GM19372 (cell line): ENCODE data around the gene BLOC1S5.

Source experiments
- ATAC-seq: cut with Tn5 transposase; IDR thresholded peaks from one replicate; pipeline ENCODE4 v1.9.1; 2021; ENCODE audit warnings: mild to moderate bottlenecking, low read depth, moderate library complexity; ENCODE audit not compliant: unreplicated experiment

The BLOC1S5 gene

GRCh38 chr6:8082954-8083858, 19.0 kb upstream of the BLOC1S5 start:
- no peak for ATAC-seq

- no peak for ATAC-seq
Measured at GRCh38 chr6:8082572-8082953, 18.4 kb upstream of the BLOC1S5 start.

- ATAC-seq: no peak
Measured at GRCh38 chr6:8080362-8081151, 16.4 kb upstream of the BLOC1S5 start.

GRCh38 chr6:8079126-8079525, 14.9 kb upstream of the BLOC1S5 start:
- no peak for ATAC-seq

- no peak for ATAC-seq
Measured at GRCh38 chr6:8077991-8078390, 13.8 kb upstream of the BLOC1S5 start.

GRCh38 chr6:8075704-8076103, 11.5 kb upstream of the BLOC1S5 start:
- ATAC-seq: no peak

GRCh38 chr6:8075185-8075584, 11.0 kb upstream of the BLOC1S5 start:
- ATAC-seq: no peak

GRCh38 chr6:8074213-8074612, 10.0 kb upstream of the BLOC1S5 start:
- ATAC-seq: no peak

- no peak for ATAC-seq
Measured at GRCh38 chr6:8073758-8074157, 9.6 kb upstream of the BLOC1S5 start.

GRCh38 chr6:8070718-8071117, 6.5 kb upstream of the BLOC1S5 start:
- no peak for ATAC-seq

- ATAC-seq: no peak
Measured at GRCh38 chr6:8069631-8070284, 5.6 kb upstream of the BLOC1S5 start.

GRCh38 chr6:8069151-8069550, 5.0 kb upstream of the BLOC1S5 start:
- ATAC-seq: no peak

- no peak for ATAC-seq
Measured at GRCh38 chr6:8066108-8066507, 1.9 kb upstream of the BLOC1S5 start.

GRCh38 chr6:8065519-8065911, 1.3 kb upstream of the BLOC1S5 start:
- peak; percentile 44 for ATAC-seq

- no peak for ATAC-seq
Measured at GRCh38 chr6:8064638-8065518, 689 bp upstream of the BLOC1S5 start.

GRCh38 chr6:8061736-8062135, 2.5 kb downstream of the BLOC1S5 start:
- ATAC-seq: no peak

- no peak for ATAC-seq
Measured at GRCh38 chr6:8060346-8060745, 3.8 kb downstream of the BLOC1S5 start.

- no peak for ATAC-seq
Measured at GRCh38 chr6:8059129-8059528, 5.1 kb downstream of the BLOC1S5 start.

- ATAC-seq: no peak
Measured at GRCh38 chr6:8057793-8058192, 6.4 kb downstream of the BLOC1S5 start.

GRCh38 chr6:8057263-8057662, 6.9 kb downstream of the BLOC1S5 start:
- ATAC-seq: no peak
